RWPE2 (cell line): ENCODE data around the gene ARFIP1.

ENCODE experiments used
- ATAC-seq: fragments of 200-7000 bp; cut with Tn5 transposase; 3 replicates; pipeline ENCODE4 v1.9.1; 2021; ENCODE audit warnings: low read depth
- DNase-seq: peaks from one replicate; pipeline ENCODE4 v3.0.0-alpha.2; 2020; ENCODE audit warnings: low spot score
- H3K27ac ChIP-seq: fragments of 450-650 bp; 2 replicates; pipeline ENCODE4 v1.5.1; 2017; ENCODE audit warnings: mild to moderate bottlenecking; ENCODE audit not compliant: poor library complexity, severe bottlenecking
- H3K27me3 ChIP-seq: fragments of 250-450 bp; sonication (Bioruptor Pico); 2 replicates; pipeline ENCODE4 v1.5.1; 2021; ENCODE audit warnings: mild to moderate bottlenecking, moderate library complexity; ENCODE audit not compliant: insufficient read depth, poor library complexity, severe bottlenecking
- H3K36me3 ChIP-seq: fragments of 250-450 bp; sonication (Bioruptor Pico); 2 replicates; pipeline ENCODE4 v1.5.1; 2020; ENCODE audit warnings: low read depth, mild to moderate bottlenecking, moderate library complexity
- H3K4me1 ChIP-seq: fragments of 250-450 bp; sonication (Bioruptor Pico); 2 replicates; pipeline ENCODE4 v1.5.1; 2021; ENCODE audit warnings: mild to moderate bottlenecking, moderate library complexity; ENCODE audit not compliant: insufficient read depth, poor library complexity, severe bottlenecking
- H3K4me3 ChIP-seq: fragments of 250-450 bp; sonication (Bioruptor Pico); 2 replicates; pipeline ENCODE4 v1.5.1; 2021; ENCODE audit warnings: mild to moderate bottlenecking, moderate library complexity; ENCODE audit not compliant: severe bottlenecking
- H3K9me3 ChIP-seq: fragments of 250-450 bp; sonication (Bioruptor Pico); 2 replicates; pipeline ENCODE4 v1.5.1; 2021; ENCODE audit warnings: mild to moderate bottlenecking, moderate library complexity; ENCODE audit not compliant: severe bottlenecking
- CTCF ChIP-seq: fragments of 450-650 bp; IDR thresholded peaks from one replicate; pipeline ENCODE4 v1.5.1; 2017; ENCODE audit warnings: mild to moderate bottlenecking, moderate library complexity; ENCODE audit not compliant: poor library complexity, severe bottlenecking

ARFIP1 gene

GRCh38 chr4:152776352-152776751 is 3.4 kb upstream of the ARFIP1 start:
- no peak for ATAC-seq
- no peak for DNase-seq
- Histone ChIP-seq H3K27ac (no peak overlapping the region), H3K4me1 (no peaks in the 10 kb centered on the region), H3K27me3 (no peaks in the 10 kb centered on the region), H3K36me3 (no peaks in the 10 kb centered on the region), H3K4me3 (no peak overlapping the region), H3K9me3 (no peaks in the 10 kb centered on the region)
- no peak for TF ChIP-seq CTCF

- Histone ChIP-seq H3K27me3 (no peaks in the 10 kb centered on the region), H3K36me3 (no peaks in the 10 kb centered on the region), H3K9me3 (no peaks in the 10 kb centered on the region), H3K4me3 (no peak overlapping the region), H3K27ac (no peak overlapping the region), H3K4me1 (peaks cover 3% of the 10 kb centered on the region)
- TF ChIP-seq CTCF, result no peak
- DNase-seq, result no peak
- ATAC-seq, result no peak
These were observed 2.3 kb upstream of the ARFIP1 start for GRCh38 chr4:152777488-152777887.

- Histone ChIP-seq H3K27ac (peak overlapping the region; percentile 71), H3K4me1 (peaks cover 3% of the 10 kb centered on the region), H3K27me3 (no peaks in the 10 kb centered on the region), H3K9me3 (no peaks in the 10 kb centered on the region), H3K4me3 (peak overlapping the region; percentile 73), H3K36me3 (0 out of 2 replicates have a peak, but pooled peaks cover 4% of the 10 kb centered on the region)
- DNase-seq, result no peak
- peak; percentile 16; the same call in 2 of the 3 replicates for ATAC-seq
- no peak for TF ChIP-seq CTCF
These were observed 870 bp upstream of the ARFIP1 start for GRCh38 chr4:152778656-152779512.

GRCh38 chr4:152780267-152780778 is 569 bp downstream of the ARFIP1 start:
- no peak for DNase-seq
- Histone ChIP-seq H3K36me3 (0 out of 2 replicates have a peak, but pooled peaks cover 11% of the 10 kb centered on the region), H3K27me3 (no peaks in the 10 kb centered on the region), H3K4me3 (peak overlapping the region; percentile 73), H3K9me3 (no peaks in the 10 kb centered on the region), H3K4me1 (peaks cover 3% of the 10 kb centered on the region), H3K27ac (peak overlapping the region; percentile 71)
- no peak for TF ChIP-seq CTCF
- ATAC-seq, result peak; percentile 3
